ENCODE results near the gene ISLR.

Gene ISLR

GRCh38 chr15:74128785-74129585 lies 44.5 kb upstream of the ISLR start:
- TF ChIP-seq, protein P1, sequence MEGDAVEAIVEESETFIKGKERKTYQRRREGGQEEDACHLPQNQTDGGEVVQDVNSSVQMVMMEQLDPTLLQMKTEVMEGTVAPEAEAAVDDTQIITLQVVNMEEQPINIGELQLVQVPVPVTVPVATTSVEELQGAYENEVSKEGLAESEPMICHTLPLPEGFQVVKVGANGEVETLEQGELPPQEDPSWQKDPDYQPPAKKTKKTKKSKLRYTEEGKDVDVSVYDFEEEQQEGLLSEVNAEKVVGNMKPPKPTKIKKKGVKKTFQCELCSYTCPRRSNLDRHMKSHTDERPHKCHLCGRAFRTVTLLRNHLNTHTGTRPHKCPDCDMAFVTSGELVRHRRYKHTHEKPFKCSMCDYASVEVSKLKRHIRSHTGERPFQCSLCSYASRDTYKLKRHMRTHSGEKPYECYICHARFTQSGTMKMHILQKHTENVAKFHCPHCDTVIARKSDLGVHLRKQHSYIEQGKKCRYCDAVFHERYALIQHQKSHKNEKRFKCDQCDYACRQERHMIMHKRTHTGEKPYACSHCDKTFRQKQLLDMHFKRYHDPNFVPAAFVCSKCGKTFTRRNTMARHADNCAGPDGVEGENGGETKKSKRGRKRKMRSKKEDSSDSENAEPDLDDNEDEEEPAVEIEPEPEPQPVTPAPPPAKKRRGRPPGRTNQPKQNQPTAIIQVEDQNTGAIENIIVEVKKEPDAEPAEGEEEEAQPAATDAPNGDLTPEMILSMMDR (IDR thresholded peaks at IDR 0.05) = no peak
- Histone ChIP-seq H3K4me3 (peak overlapping the region; percentile 33 to 37), H3K27ac (no peak overlapping the region), H3K4me1 (peaks cover 0 to 46% (median 31%) of the 10 kb centered on the region in 4 donors), H3K36me3 (no peaks in the 10 kb centered on the region), H3K27me3 (peaks cover 0 to 90% of the 10 kb centered on the region in 2 donors), H3K9me3 (peaks cover 0 to 14% (median 5%) of the 10 kb centered on the region in 3 donors)
- intact Hi-C loops (cut with DNase I; ENCODE audit: low total_unique reads) = loop anchor here (5.0 to 10.0 kb wide), 4 partner anchors 82 to 193 kb away; no protein-coding TSS in a partner anchor
- DNase-seq = no peak

DNA sequence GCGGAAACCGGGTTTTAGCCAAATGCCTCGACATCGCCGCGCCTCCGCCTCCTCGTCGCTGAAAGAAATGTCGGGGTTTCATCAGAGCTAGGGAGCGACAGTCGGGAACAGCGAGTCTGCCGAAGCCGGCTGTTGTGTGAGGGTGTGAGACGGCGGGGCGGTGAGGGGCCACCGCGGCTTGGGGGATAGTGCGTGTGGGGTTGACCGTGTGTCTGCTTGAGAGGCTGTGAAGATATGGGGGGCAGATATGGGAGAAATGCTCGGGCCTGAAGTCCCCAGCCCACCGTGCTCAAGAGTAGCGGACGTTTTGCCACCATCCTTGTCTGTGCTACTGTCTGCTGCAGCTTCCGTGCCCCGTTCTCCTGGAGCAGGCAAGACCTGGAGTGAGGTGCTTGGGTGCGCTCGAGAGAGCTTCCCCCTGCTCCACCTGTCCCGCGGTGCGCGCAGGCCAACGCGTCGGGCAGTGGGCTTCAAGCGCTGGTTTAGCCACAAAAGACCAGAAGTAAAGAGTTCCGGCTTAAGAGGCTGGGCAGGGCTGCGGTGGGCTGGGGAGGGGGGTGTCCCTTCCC lies 43.8 kb upstream of the ISLR start:
- DNase-seq = no peak
- Histone ChIP-seq H3K27ac (no peak overlapping the region), H3K9me3 (peaks cover 0 to 17% (median 5%) of the 10 kb centered on the region in 3 donors), H3K36me3 (no peaks in the 10 kb centered on the region), H3K4me3 (peak overlapping the region in 1 of 2 donors; percentile 6), H3K27me3 (peaks cover 0 to 90% of the 10 kb centered on the region in 2 donors), H3K4me1 (peaks cover 0 to 49% (median 33%) of the 10 kb centered on the region in 4 donors)
- TF ChIP-seq, protein P1 (IDR thresholded peaks at IDR 0.05) = no peak
- intact Hi-C loops (cut with DNase I; ENCODE audit: low total_unique reads) = loop anchor here (5.0 to 10.0 kb wide), 4 partner anchors 82 to 193 kb away; no protein-coding TSS in a partner anchor

DNA sequence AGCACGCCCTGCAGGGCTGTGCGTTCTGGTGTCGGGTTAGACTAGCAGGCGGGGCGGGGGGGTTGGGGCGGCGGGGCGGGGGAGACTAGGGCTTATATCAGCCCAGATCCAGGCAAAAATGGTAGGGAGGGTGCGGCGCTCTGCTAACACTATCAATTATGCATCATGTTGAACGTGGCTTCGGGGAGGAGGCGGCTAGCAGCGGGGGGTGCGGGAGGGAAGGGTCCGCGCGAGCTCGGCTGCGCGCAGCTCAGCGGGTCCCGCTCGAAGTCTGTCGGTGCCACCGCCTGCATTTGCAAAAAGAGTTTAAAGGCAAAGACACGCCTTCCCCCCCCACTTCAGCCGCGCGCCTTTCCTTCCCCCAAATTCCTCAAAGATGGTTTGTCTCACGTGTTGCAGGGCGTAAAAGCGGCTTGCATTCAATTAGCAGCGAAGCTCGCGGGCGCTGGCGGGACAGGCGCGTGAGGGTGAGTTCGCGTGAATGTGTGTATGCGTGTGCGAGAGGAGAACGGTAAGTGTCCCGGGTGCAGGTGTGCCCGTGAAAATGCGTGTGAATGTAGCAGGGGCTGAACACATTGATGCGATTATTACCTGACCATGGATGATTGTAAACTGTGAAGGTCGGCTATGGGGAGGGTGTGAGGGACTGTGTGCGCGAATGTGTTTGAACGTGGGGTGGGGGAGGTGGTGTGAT lies 43.2 kb upstream of the ISLR start, which contains the start of gene ISLR2:
TSS of gene ISLR2 (plus strand) at position 432 of the 694 bp plus-strand sequence. CDS start 2,169 bp downstream, outside the sequence.
- Histone ChIP-seq H3K4me3 (peak within 1 kb of the TSS in 1 of 2 donors; percentile 6), H3K9me3 (peaks cover 0 to 17% (median 5%) of the 10 kb centered on the region in 3 donors), H3K36me3 (no peaks in the 10 kb centered on the region), H3K27me3 (peaks cover 0 to 90% of the 10 kb centered on the region in 2 donors), H3K4me1 (peaks cover 0 to 51% (median 34%) of the 10 kb centered on the region in 4 donors), H3K27ac (no peak within 1 kb of the TSS)
- no peak for DNase-seq
- TF ChIP-seq, protein P1 (IDR thresholded peaks at IDR 0.05) = no peak
- intact Hi-C loops (cut with DNase I; ENCODE audit: low total_unique reads) = no loop called here

DNA sequence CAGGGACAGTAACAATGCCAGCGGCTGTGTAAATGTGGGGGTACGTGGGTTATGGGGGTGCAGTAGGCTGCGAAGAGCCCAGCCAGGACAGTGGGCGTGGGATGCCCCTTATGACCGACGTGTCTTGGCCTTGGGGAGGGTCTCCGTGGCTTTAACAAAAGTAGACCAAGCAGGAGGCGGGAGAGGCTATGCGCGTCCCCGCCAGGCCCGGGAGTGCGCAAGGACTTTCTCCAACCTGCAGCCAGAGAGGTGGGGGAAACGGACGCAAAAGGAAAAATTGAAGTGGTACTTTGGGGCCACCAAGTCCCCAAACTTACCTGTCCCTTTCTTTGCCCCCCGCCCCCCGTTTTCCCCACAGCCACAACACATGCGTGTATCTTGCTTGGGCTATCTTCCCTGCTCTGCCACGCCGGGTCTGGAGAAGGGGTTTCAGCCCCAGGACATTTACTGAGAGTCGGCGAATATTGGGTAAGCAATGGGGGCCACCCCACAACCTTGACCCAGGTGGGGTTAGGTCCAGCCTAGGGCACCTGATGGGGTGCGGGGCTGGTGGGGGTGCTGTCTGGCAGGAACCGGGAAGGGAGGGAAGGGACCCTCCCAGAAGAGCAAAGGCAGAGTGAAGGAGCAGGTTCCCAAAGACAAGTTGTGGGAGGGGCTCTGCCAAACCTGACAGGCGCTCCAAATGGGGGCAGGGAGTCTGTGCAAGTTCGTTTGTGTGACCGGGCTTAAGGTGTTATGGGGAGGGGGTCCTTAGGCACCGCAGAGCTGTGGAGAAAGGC lies 42.5 kb upstream of the ISLR start:
- no peak overlapping the region for H3K27ac ChIP-seq
- no peaks in the 10 kb centered on the region for H3K36me3 ChIP-seq
- H3K4me3 ChIP-seq = no peak overlapping the region
- H3K4me1 ChIP-seq = peaks cover 0 to 59% (median 38%) of the 10 kb centered on the region in 4 donors
- intact Hi-C loops (cut with DNase I; ENCODE audit: low total_unique reads) = no loop called here
- peaks cover 0 to 90% of the 10 kb centered on the region in 2 donors for H3K27me3 ChIP-seq
- H3K9me3 ChIP-seq = peaks cover 0 to 17% (median 5%) of the 10 kb centered on the region in 3 donors
- no peak for DNase-seq
- TF ChIP-seq, protein P1 (IDR thresholded peaks at IDR 0.05) = no peak
